ENCODE results near the gene COL3A1.

Gene COL3A1

DNA sequence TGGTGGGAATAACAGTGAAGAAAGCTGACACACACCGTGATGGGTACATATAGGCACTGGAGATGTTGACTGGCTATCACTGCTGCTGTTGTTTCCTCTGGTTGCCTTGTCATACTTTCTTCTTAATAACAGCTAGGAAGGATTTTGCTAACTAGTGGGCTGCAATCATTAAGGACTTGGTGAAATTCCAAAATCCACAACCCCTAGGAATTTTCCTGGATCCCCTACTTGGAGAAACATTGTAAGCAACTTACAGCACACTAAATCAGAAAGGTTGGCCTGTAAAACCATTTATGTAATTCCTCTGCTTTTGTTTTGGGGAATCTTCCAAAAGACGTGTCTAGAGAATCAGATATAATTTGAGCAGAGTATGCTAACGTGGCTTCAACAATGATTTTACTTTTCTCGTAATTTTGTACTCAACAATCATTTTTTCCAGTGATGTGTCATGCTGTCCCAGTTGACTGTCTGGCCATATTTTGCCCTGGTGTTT lies 8.0 kb upstream of the COL3A1 start:
- no peak for DNase-seq
- no peaks in the 10 kb centered on the region for H3K4me1 Mint-ChIP-seq
- ATAC-seq (replicated peaks): no peak
- H3K27ac Mint-ChIP-seq: no peak overlapping the region
- H3K27me3 Mint-ChIP-seq: no peaks in the 10 kb centered on the region
- no peak overlapping the region for H3K4me3 Mint-ChIP-seq
- peaks cover 0 to 3% of the 10 kb centered on the region in 2 donors for H3K9me3 Mint-ChIP-seq
- no peaks in the 10 kb centered on the region for H3K36me3 Mint-ChIP-seq

DNA sequence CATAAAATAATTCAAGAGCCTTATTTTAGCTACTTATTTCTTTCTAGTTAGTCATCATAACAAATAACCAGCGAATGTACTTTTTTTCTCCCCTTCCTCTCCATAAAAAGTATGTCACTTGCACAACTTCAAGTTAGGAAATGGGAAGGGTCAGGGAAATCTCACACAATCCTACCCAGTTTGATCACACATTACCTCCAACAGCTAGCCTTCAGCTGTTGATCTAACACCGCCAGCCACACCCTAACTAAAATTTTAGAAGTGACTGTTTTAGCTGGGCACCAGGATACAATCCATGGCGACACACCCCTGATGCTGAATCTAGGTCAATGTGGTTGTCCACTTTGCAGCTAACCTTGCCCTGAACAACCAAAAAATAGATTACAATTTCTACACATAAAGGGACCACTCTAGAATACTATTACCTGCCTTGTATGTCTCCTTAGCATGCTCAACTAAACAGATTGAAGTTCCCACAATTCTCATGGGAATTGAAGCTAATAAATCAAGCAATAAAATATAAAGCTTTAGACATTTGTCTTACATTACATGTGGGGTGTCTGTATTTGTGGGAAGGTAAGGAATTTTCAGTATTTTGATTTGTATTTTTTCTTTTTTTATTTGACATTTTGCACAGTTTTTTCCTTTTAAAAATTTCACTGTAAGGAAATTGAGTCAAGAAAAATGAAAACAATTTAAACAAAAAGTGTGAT lies 7.3 kb upstream of the COL3A1 start:
- no peak overlapping the region for H3K27ac Mint-ChIP-seq
- H3K27me3 Mint-ChIP-seq: no peaks in the 10 kb centered on the region
- no peak for DNase-seq
- H3K4me3 Mint-ChIP-seq: no peak overlapping the region
- no peak for ATAC-seq (replicated peaks)
- no peaks in the 10 kb centered on the region for H3K4me1 Mint-ChIP-seq
- no peaks in the 10 kb centered on the region for H3K36me3 Mint-ChIP-seq
- H3K9me3 Mint-ChIP-seq: no peaks in the 10 kb centered on the region

DNA sequence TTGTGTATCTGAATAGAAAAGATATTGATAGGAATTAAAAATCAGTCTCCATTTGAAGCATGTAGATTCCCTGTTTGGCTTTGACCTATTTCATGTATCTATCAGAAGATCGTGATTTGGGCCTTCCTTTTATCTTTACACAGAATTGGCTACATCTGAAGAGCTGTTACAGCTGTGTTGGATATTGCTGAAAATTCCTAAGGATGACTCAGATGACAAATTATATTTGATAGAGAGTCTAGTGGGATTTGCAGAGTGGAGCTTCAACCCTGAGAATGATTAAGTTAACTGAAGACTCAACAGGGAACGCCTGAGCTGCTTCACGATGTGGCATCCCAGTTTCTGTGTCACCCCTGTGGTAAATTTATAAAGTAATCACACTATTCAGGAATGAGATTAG lies 4.9 kb upstream of the COL3A1 start:
- no peaks in the 10 kb centered on the region for H3K27me3 Mint-ChIP-seq
- no peaks in the 10 kb centered on the region for H3K4me1 Mint-ChIP-seq
- no peak overlapping the region for H3K27ac Mint-ChIP-seq
- no peak for ATAC-seq (replicated peaks)
- no peaks in the 10 kb centered on the region for H3K36me3 Mint-ChIP-seq
- no peaks in the 10 kb centered on the region for H3K9me3 Mint-ChIP-seq
- no peak overlapping the region for H3K4me3 Mint-ChIP-seq
- no peak for DNase-seq

DNA sequence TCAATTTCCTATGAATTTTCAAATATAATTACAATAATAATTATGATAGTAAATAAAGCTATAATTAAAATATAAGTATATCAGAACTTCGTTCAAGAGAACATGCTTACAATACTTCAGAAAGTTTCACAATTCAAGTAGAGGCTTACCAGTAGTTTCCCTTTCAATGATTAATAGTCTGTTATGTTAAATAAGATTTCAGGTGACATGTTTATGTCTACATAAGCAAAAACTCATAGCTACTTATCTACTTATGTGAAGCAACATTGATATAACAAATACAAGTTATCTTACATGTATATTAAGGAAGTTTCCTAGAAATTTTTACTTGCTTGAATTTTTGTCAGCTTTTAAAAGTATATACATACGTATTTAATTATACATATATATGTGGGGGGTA lies 4.5 kb upstream of the COL3A1 start:
- no peaks in the 10 kb centered on the region for H3K9me3 Mint-ChIP-seq
- ATAC-seq (replicated peaks) (no peak), DNase-seq (no peak)
- H3K4me1 Mint-ChIP-seq: no peaks in the 10 kb centered on the region
- H3K4me3 Mint-ChIP-seq: no peak overlapping the region
- H3K36me3 Mint-ChIP-seq: no peaks in the 10 kb centered on the region
- no peak overlapping the region for H3K27ac Mint-ChIP-seq
- no peaks in the 10 kb centered on the region for H3K27me3 Mint-ChIP-seq

DNA sequence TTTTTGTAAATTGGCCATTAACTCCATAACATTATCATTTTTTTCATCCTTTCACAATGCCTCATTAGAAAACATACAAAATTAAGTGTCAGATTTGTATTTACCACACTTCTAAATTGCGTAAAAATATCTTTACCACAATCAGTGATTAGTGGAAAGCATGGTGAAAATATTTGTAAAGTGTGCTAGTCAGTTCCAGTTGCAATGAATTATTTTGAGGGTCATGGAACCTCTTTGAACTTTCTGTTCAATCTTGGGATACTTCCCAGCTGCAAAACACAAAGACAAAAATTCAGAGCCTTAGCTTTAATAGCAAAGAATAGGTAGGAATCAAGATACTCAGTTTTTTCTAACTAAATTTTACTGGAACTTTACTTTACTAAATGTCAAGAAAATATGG lies 4.0 kb upstream of the COL3A1 start:
- H3K27me3 Mint-ChIP-seq: no peaks in the 10 kb centered on the region
- H3K27ac Mint-ChIP-seq: no peak overlapping the region
- no peaks in the 10 kb centered on the region for H3K9me3 Mint-ChIP-seq
- DNase-seq: no peak
- H3K4me3 Mint-ChIP-seq: no peak overlapping the region
- no peak for ATAC-seq (replicated peaks)
- H3K36me3 Mint-ChIP-seq: no peaks in the 10 kb centered on the region
- no peaks in the 10 kb centered on the region for H3K4me1 Mint-ChIP-seq

DNA sequence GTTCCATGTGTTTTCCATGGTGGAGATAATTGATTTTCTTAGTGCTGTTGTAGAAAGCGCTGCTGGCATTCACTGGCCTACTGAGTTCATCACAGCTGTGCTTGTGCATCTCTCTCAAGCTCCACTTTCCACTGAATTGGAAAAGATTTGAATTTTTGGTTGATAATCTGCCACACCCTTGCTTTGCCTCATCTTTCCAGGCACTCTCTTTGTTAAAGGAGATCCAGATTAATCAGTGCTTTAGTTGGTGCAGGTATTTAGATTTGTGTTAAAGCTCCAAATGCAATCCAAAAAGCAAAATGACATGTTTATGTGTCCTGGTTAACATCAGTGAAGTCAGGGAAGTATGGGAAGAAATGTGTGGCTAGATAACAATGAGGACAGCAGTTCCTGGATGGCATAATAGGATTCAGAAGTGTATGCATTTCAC lies 2.7 kb upstream of the COL3A1 start:
- ATAC-seq (replicated peaks) (no peak), DNase-seq (no peak)

DNA sequence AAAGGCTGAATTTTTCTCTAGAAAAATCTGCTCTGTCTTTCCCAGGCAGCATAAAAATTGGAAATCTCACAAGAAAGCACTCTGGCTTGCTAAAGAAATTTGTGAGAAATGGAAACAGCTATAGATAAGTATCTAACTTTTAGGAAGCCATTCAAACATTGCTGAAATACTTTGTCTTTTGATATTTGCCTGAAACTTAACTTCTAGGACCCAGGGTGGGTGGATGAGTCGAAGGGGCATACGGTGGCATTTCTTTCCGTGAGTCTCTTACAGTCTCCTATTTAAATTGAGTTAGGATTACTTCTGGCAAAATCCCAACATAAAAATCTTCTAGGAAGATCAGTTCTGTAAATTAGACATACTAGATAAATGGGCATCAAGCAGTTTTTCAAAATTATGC lies 532 bp upstream of the COL3A1 start:
- Mint-ChIP-seq H3K27me3 (no peaks in the 10 kb centered on the region), H3K4me3 (no peak overlapping the region), H3K36me3 (no peaks in the 10 kb centered on the region), H3K27ac (no peak overlapping the region), H3K9me3 (no peaks in the 10 kb centered on the region), H3K4me1 (peaks cover 0 to under 1% of the 10 kb centered on the region in 2 donors)
- no peak for ATAC-seq (replicated peaks)
- DNase-seq: no peak

More for the DNA sequence above, 2.7 kb upstream of the COL3A1 start:
- Mint-ChIP-seq H3K4me1 (no peaks in the 10 kb centered on the region), H3K36me3 (no peaks in the 10 kb centered on the region), H3K27me3 (no peaks in the 10 kb centered on the region), H3K9me3 (no peaks in the 10 kb centered on the region), H3K4me3 (no peak overlapping the region), H3K27ac (no peak overlapping the region)

DNA sequence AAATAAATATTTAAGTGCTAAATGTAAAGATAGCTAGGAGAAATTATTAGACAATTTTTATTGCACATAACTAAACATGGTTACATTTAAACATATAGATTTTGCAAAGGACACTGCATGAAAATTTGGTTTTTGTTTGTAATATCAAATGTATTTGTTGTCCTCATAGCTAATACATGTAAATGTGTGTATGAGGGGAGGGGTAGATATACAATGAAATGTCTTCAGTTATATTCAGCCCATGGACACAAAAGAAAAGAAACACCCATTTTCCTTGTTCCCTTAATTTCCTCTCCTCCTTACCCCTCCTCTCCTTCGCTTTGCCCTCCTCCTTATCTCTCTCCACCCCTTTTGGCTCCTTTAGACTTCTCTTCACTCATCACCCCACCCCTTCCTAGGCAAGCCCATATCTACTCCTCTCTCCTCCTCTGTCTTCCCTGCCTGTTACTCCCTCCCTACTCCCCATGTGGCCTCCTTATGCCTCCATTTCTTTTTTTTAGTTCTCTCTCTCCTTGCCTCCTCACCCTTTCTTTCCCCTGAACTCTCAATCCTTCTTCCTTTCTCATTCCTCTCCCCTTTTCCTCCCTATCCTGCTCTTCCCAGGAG lies 1.4 kb downstream of the COL3A1 start:
- H3K4me1 Mint-ChIP-seq: peaks cover 0 to 6% of the 10 kb centered on the region in 2 donors

DNA sequence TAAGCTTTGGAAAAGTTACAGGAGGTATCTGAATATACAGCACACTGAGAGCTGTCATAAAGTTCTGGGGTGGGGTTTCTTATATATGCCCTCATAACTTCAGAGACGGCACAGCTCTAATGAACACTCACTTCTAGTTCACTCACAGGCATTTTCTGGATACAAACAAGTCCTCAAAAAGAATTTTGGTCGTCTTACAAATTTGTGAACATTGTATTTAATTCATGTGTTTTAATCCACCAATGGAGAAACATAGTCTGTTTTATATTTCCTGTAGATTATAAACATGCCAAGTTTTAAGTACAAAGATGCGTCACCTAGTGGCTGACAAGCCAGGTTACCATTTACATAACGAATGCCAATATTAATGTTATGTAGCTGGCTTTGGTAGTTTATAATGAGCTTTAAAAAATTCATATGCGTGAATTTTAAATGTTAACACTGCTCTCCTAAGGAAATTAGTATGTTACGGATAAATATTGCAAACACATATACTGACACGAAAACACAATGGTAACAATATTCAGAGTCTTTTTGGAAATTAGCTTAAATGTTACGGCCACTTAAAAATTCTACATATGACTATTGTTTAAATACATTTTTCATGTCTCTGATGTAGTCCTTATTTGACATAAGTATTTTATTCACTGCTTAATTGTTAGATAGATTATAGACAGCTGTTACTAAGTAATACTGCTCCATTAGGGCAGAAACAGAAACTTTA lies 2.5 kb downstream of the COL3A1 start:
- ATAC-seq (replicated peaks) (no peak), DNase-seq (no peak)
- no peak overlapping the region for H3K27ac Mint-ChIP-seq
- no peaks in the 10 kb centered on the region for H3K27me3 Mint-ChIP-seq
- no peaks in the 10 kb centered on the region for H3K36me3 Mint-ChIP-seq
- H3K4me1 Mint-ChIP-seq: peaks cover 0 to 6% of the 10 kb centered on the region in 2 donors
- H3K9me3 Mint-ChIP-seq: no peaks in the 10 kb centered on the region
- H3K4me3 Mint-ChIP-seq: no peak overlapping the region

More for the DNA sequence above, 1.4 kb downstream of the COL3A1 start:
- H3K9me3 Mint-ChIP-seq: no peaks in the 10 kb centered on the region
- no peak overlapping the region for H3K4me3 Mint-ChIP-seq
- H3K27me3 Mint-ChIP-seq: no peaks in the 10 kb centered on the region
- H3K36me3 Mint-ChIP-seq: no peaks in the 10 kb centered on the region
- DNase-seq (no peak), ATAC-seq (replicated peaks) (no peak)
- H3K27ac Mint-ChIP-seq: no peak overlapping the region

DNA sequence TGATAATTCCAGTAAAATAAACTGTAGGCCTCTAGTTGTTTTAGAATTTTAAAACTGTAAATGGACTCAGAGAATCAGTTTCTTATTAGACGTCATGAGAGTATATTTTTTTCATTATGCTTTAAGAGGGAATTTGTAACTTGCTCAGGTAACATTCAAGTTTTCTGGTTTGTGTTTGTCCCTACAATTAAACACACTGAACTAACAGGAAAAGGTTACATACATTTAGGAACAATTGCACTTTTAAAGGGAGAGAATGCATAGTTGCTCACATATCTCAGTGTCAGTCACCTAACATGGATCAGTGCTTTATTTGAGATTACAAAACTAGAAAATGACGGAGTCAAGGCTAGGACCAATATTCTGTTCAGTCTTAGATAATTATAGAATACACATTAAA lies 3.1 kb downstream of the COL3A1 start:
- Mint-ChIP-seq H3K9me3 (no peaks in the 10 kb centered on the region), H3K27me3 (no peaks in the 10 kb centered on the region), H3K36me3 (no peaks in the 10 kb centered on the region), H3K27ac (no peak overlapping the region), H3K4me3 (no peak overlapping the region), H3K4me1 (peaks cover 0 to 6% of the 10 kb centered on the region in 2 donors)
- ATAC-seq (replicated peaks): no peak
- DNase-seq: no peak

DNA sequence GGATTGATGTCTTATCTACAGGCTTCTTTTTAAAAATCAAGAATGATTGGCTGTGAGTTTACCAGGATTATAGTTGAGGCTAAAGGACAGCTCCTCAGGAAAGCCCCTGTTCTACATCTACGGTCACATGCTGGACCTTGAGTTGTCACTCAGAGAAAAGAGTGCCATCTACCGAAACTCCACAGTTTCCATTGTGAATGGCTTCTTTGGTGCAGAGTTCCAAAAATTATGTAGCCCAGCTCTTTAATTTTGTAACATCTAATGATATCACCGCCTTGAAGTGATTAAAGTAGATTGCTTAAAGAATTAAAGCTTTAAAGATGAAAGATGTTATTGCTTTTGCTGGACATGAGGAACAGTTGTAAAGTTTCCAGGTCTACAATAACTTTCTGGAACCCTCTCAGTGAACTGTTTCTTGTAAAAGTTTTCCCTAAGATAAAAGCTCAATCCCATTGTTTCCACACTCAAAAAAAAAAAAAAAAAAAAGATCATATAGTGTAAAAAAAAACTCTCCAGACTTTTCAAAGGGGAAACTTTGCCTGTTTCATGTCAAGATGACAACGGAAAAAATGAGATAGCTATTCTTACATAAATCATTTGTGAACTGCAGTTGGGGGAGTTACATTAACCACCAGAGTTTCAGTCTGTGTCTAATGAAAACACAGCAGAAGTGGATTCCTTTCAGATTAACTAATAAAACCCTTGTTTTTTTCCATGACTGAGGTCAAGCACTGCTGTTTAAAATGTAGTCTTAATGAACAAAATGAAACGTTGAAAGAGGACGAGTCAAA lies 4.3 kb downstream of the COL3A1 start:
- no peaks in the 10 kb centered on the region for H3K9me3 Mint-ChIP-seq
- peak overlapping the region; percentile 6 to 25 for H3K4me3 Mint-ChIP-seq
- no peaks in the 10 kb centered on the region for H3K36me3 Mint-ChIP-seq
- ATAC-seq (replicated peaks) (peak; percentile 72 to 89), DNase-seq (no peak)
- peaks cover 0 to 6% of the 10 kb centered on the region in 2 donors for H3K4me1 Mint-ChIP-seq
- no peaks in the 10 kb centered on the region for H3K27me3 Mint-ChIP-seq
- no peak overlapping the region for H3K27ac Mint-ChIP-seq

DNA sequence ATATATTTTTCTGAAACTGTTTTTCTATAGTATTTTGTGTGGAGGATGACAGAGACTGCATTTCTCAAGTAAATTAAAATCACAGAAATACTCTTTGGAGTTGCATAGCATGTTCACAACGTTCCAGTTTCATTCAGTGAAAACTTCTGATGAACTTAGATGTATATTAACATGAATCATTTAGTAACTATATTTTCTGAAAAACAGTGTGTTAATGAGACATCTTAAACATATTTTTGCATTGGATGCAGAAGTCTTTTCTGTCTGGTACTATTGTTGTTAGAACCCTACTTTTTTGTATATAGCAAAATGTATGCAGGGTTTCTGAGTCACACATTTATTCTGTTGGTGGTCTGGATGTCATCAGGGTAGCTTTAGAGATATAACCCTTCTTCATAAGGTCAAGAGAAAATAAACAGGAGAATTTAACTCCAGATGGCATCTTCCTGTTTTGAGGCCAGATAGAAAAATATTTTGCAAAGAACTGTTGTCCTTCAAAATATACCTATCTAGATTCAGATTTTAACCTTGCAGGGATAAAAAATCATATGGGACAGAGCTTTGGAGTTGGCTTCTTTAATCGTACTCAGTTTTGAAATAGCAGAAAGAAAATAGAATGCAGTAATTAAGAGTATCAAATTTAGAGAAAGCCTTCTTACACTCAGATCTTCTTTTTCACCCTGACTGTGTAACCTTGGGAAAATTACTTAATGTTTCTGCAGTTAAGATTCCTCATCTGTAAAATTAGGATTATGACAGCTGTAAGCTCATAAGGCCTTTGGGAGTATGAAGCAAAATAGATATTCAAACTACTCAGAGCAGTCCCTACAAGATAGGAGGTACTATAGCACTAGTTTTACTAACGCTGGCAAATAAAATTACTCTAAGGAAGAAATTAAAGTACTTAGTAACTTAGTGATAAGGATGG lies 5.3 kb downstream of the COL3A1 start:
- no peaks in the 10 kb centered on the region for H3K36me3 Mint-ChIP-seq
- H3K27me3 Mint-ChIP-seq: no peaks in the 10 kb centered on the region
- H3K27ac Mint-ChIP-seq: no peak overlapping the region
- ATAC-seq (replicated peaks) (peak; percentile 10 to 34), DNase-seq (no peak)
- H3K9me3 Mint-ChIP-seq: no peaks in the 10 kb centered on the region
- peaks cover 0 to 6% of the 10 kb centered on the region in 2 donors for H3K4me1 Mint-ChIP-seq
- no peak overlapping the region for H3K4me3 Mint-ChIP-seq

DNA sequence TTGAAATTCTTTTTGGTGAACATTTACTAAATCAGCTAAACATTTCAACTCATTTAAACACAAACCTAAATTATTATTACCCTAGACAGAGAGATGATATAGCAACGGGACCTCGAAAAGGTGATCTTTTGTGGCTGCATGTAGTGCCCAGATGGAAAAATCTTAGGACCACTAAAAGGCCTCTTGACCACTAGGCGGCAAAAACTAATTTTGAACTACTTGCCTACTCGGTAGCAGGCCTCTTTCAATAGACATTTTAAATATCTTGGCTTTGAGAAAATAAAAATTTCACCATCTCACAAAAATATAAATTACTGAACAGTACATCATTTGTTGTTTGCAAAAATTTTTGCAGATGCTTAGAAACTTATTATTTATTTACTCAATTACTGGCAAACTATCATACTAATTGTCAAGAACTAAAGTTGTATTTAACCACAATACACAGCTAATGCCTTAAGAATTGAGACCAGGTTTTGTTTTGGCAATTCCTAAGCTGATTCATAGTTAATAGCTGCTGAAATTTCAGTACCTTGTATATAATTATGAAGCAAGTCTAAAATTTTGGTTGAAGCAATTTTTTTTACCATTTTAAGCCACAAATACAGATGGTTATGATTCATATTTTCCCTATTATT lies 9.4 kb downstream of the COL3A1 start:
- no peaks in the 10 kb centered on the region for H3K27me3 Mint-ChIP-seq
- DNase-seq (no peak), ATAC-seq (replicated peaks) (no peak)
- H3K4me1 Mint-ChIP-seq: peaks cover 0 to 6% of the 10 kb centered on the region in 2 donors
- H3K27ac Mint-ChIP-seq: no peak overlapping the region
- H3K9me3 Mint-ChIP-seq: no peaks in the 10 kb centered on the region
- H3K4me3 Mint-ChIP-seq: no peak overlapping the region
- no peaks in the 10 kb centered on the region for H3K36me3 Mint-ChIP-seq

Measured in stimulated activated naive B cell treated with anti-CD40 and anti-IgM and Interleukin-4, amounts not matched to agents 10 μg/mL and 1 μg/mL and 100 μg/mL, for 72 hours (primary cell).